NCI-H2196 treated with DMSO at 0.1 percent for 48 hours (cell line): ENCODE measurements around the gene SHISA6.

ENCODE experiments used
- DNase-seq: peaks from one replicate; lab custom pipeline; 2025; ENCODE audit not compliant: unreplicated experiment; lab: John Stamatoyannopoulos, UW

The SHISA6 gene

DNA sequence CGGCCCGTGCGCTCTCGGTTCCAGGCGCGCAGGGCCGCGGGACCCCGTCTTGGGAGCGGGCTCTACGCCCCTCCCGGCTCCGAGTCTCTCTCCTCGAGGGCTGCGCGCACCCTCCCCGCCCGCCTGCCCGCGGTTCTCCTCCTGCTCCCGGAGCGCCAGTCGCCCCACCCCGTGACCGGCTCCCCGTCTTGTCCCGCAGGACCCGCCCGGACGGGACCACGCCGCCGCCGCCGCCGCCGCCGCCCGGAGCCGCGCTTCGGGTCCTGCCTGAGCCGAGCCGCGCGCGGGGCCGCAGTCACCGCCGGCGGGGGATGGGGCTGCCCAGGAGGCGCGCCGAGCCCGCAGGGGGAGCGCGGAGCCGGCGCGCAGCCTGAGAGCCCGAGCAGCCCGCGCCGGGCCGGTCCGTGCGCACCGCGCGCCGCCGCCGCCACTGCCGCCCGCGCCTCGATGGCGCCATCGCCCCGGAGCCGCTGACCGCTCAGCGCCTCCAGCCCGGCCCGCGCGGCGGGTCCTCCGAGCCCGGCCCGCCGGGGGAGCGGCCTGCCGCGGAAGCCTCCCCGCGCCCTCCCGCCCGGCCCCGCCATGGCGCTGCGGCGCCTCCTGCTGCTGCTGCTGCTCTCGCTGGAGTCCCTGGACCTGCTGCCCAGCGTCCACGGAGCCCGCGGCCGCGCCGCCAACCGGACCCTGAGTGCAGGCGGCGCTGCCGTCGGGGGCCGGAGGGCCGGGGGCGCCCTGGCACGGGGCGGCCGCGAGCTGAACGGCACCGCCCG is at the start of gene SHISA6:
TSS of gene SHISA6 (plus strand) at position 373 of the 770 bp plus-strand sequence.
- no peak for DNase-seq

- no peak for DNase-seq
These were observed 45.2 kb upstream of the SHISA6 start for GRCh38 chr17:11195801-11196200.

- DNase-seq = no peak
These were observed 36.0 kb upstream of the SHISA6 start for GRCh38 chr17:11204991-11205390.

GRCh38 chr17:11205659-11206058 is 35.4 kb upstream of the SHISA6 start:
- no peak for DNase-seq

DNA sequence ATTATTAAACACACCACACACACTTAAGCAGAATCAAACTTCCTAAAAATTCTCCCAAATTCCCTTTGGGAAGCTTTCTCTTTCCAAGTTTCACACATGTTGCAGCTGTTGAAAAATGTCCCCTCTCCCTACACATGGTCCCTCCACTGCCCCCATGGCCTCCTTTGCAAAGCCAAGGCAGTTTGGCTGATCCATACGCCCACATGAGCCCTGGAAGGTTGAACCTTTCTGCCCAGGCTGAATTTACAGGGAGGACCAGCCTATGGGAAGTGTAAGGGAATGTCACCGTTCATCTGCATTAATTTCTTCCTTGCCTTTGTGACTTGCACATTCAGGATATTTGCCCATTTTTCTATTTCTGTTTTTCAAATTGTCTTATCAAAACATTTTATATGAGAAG is 31.1 kb upstream of the SHISA6 start:
- no peak for DNase-seq

DNA sequence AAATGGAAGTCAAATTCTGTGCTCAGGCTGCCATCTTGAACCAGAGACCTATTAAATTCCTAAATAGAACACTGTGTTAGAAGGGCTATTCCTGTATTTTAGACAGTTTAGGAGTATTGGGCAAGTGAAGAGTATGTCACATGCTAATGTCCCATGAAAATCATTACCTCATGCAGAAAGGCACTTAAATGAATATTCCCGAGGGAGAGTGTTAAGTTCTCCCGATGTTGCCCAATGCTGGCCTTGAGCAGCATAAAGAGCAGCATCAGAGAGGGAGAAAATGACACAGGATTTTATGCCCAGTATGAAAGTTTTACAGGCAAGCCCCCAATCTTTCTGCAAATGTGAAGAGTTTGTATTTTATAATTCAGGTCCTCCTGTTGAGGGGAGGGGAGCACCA is 28.2 kb upstream of the SHISA6 start:
- DNase-seq = no peak

DNA sequence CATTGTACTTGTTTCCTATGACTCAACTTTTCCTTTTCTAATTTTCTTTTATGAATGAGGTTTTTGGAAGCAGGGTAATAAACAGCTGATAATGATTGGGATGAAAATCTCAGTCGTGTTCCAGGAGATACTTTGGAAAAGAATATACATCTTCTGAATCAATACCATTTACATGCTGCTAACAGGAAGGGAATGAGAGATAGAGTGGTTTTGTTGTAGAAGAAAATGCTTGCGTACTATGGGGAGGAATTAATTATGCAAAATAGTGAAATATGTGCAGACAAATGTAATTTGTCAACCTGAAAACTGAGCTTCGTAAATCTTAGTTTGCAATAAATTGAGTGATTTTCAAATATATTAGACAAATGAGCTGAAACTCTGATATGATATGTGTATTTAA is 24.0 kb upstream of the SHISA6 start:
- no peak for DNase-seq

DNA sequence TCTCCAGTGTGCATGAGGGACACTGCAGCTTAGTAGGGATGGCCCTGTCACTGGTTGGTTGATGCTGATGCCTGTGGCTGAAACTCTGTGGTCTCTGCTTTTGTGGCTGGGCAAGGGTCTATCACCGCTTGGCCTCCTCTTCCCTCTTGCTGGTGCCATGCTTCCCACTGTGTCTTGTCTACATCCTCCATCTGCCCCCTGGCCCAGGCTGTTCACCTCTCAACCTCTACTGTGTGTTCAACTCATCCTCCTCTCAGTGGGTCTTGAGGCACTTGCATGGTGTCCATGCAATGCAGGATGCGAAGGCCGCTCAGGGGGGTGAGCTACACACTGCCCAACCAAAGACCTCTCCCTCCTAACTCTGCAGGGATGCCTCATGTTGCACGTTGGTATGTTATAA is 19.8 kb upstream of the SHISA6 start:
- DNase-seq = no peak

- no peak for DNase-seq
These were observed 19.3 kb upstream of the SHISA6 start for GRCh38 chr17:11221721-11222120.

GRCh38 chr17:11238705-11239104 is 2.3 kb upstream of the SHISA6 start:
- no peak for DNase-seq

GRCh38 chr17:11239379-11239970 is 1.5 kb upstream of the SHISA6 start:
- DNase-seq = no peak

GRCh38 chr17:11240041-11240840 is 772 bp upstream of the SHISA6 start:
- no peak for DNase-seq

GRCh38 chr17:11241611-11242226 is 706 bp downstream of the SHISA6 start:
- no peak for DNase-seq

GRCh38 chr17:11242411-11242810 is 1.4 kb downstream of the SHISA6 start:
- no peak for DNase-seq

DNA sequence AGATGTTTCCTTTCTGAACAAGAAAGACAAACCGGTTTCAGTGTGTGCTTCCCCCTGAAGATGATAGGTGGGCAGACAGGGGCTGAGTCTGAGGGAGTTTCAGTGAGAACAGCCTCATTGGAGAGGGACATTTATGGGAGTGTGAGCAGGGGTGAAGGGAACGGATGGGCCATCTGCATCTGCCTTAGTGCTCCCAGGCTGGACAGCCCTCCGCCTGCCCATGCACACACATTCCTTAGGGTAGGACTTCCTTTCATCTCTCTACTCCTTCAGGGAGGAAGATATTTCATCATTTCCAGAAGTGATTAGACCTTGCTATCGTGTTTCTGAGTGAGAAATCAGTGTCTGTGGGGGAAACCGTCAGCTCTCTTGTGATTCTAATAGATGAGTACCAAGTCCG is 3.8 kb downstream of the SHISA6 start:
- DNase-seq = no peak

GRCh38 chr17:11245187-11245586 is 4.2 kb downstream of the SHISA6 start:
- no peak for DNase-seq

GRCh38 chr17:11245791-11246190 is 4.8 kb downstream of the SHISA6 start:
- DNase-seq = no peak

- no peak for DNase-seq
These were observed 9.1 kb downstream of the SHISA6 start for GRCh38 chr17:11250161-11250560.

- DNase-seq = no peak
These were observed 10.6 kb downstream of the SHISA6 start for GRCh38 chr17:11251561-11252107.

DNA sequence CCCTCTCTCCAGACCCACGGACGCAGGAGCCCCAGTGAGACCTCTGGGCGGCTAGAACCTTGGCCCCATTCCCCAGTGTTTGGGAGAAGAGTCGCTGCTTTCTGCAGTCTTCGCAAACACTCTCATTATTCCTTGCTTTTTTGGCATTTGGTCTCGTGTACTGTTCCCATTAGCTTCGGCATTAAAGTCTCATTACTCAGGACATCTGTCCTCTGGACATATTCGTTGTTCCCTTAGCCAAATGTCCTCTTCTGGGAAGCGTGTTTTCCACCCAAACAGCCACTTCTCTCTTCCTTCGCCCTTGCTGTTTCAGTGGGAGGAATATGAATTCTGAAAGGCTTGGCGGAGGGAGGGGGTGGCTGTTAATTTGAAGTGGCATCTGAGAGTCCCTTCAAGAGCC is 11.1 kb downstream of the SHISA6 start:
- DNase-seq = no peak

DNA sequence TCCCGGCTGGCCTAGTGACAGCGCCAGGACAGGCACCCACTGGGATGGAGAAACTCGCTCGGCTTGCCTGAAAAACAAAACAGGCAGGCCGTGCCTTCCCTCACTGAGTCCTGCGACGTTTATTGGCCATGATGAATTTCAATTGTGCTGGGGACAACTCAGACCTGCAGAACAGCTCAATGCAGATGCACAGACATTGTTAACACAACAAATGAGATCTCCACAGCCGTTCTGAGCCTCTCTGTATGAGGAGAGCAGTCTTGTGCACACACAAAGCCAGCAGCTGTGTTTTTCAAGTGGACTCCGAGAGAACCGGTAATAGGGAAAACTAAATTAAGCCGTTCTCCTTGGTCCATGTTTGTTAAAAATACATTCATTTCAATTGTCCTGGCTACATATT is 15.9 kb downstream of the SHISA6 start:
- DNase-seq = no peak
